Activated B cell treated with CpG ODN at 0.5 μM for 24 hours (primary cell): ENCODE measurements around the gene WNT7B. TPM values are rescaled to one million over a fixed set of nuclear protein-coding genes. Genes with fewer than 3 reads are reported as not detected.

Source experiments
- ATAC-seq: fragments of 200-7000 bp; cut with Tn5 transposase; one replicate; pipeline ENCODE4 v1.10.0; 2021; ENCODE audit warnings: low read depth, mild to moderate bottlenecking, moderate library complexity
- CTCF ChIA-PET: fragments of 350-600 bp; sonication (Branson Sonifier 250); formaldehyde crosslinking; loops from one replicate; lab custom pipeline; 2021; ENCODE audit warnings: antibody characterized with exemption; lab: Charles Lee
- POLR2A ChIA-PET: fragments of 350-600 bp; sonication (Branson Sonifier 250); formaldehyde crosslinking; loops from one replicate; lab custom pipeline; 2021; ENCODE audit warnings: antibody characterized with exemption; lab: Charles Lee
- DNase-seq: peaks from one replicate; pipeline ENCODE4 v3.0.0; 2022
- H3K27ac Mint-ChIP-seq: one replicate; pipeline ENCODE4 v1.8.0; 2020; ENCODE audit warnings: mixed read lengths
- H3K27me3 Mint-ChIP-seq: one replicate; pipeline ENCODE4 v1.8.0; 2021; ENCODE audit warnings: mixed read lengths
- H3K36me3 Mint-ChIP-seq: one replicate; pipeline ENCODE4 v1.8.0; 2021; ENCODE audit warnings: low read depth, mixed read lengths
- H3K4me1 Mint-ChIP-seq: one replicate; pipeline ENCODE4 v1.8.0; 2021; ENCODE audit warnings: mixed read lengths
- H3K4me3 Mint-ChIP-seq: one replicate; pipeline ENCODE4 v1.8.0; 2020; ENCODE audit warnings: mild to moderate bottlenecking, mixed read lengths
- H3K9me3 Mint-ChIP-seq: one replicate; pipeline ENCODE4 v1.8.0; 2020; ENCODE audit warnings: mixed read lengths
- CTCF ChIP-seq: fragments of 200-600 bp; IDR thresholded peaks from one replicate; pipeline ENCODE4 v1.8.0; 2022; ENCODE audit warnings: antibody characterized with exemption, mild to moderate bottlenecking
- intact Hi-C: fragments of 100-400 bp; cut with micrococcal nuclease; formaldehyde crosslinking; loops from one replicate; pipeline ENCODE4 v1.15.1; 2024
- total RNA-seq: library from RNA; stranded (reverse); gene quantifications from 2 replicates; pipeline ENCODE4 v1.2.3, GENCODE V29; 2022

Gene WNT7B
- total RNA-seq, 1 donor from 2014 or later = not detected

GRCh38 chr22:46017166-46017565 is 40.2 kb upstream of the WNT7B start:
- CTCF ChIA-PET = interaction anchor here (1.2 to 2.1 kb wide), 2 partner anchors 10 to 60 kb away, joined by 3 to 17 read pairs; no protein-coding TSS in a partner anchor
- H3K27ac Mint-ChIP-seq = no peak overlapping the region
- ATAC-seq (no peak), DNase-seq (no peak)
- no peak for TF ChIP-seq CTCF
- H3K4me1 Mint-ChIP-seq = peaks cover 7% of the 10 kb centered on the region
- peaks cover 4% of the 10 kb centered on the region for H3K27me3 Mint-ChIP-seq
- POLR2A ChIA-PET = interaction anchor here (0.5 to 0.9 kb wide), 3 partner anchors 18 to 883 kb away, joined by 4 to 5 read pairs (median 5); no protein-coding TSS in a partner anchor
- H3K9me3 Mint-ChIP-seq = no peaks in the 10 kb centered on the region
- H3K4me3 Mint-ChIP-seq = no peak overlapping the region
- intact Hi-C loops = no loop called here
- peaks cover 3% of the 10 kb centered on the region for H3K36me3 Mint-ChIP-seq

- H3K27me3 Mint-ChIP-seq = no peaks in the 10 kb centered on the region
- H3K36me3 Mint-ChIP-seq = peaks cover 3% of the 10 kb centered on the region
- peak overlapping the region; percentile 82 for H3K27ac Mint-ChIP-seq
- DNase-seq (peak; percentile 79), ATAC-seq (peak; percentile 97)
- ChIA-PET CTCF (interaction anchor here (1.0 to 5.0 kb wide), 8 partner anchors 17 to 108 kb away, joined by 3 to 58 read pairs (median 6); no protein-coding TSS in a partner anchor), POLR2A (interaction anchor here (0.6 to 2.9 kb wide), 18 partner anchors 10 to 322 kb away, joined by 3 to 34 read pairs (median 4); partner anchors contain the start of genes CDPF1, GTSE1 and TRMU)
- peaks cover 7% of the 10 kb centered on the region for H3K4me1 Mint-ChIP-seq
- no peak for TF ChIP-seq CTCF
- H3K4me3 Mint-ChIP-seq = peak overlapping the region; percentile 91
- intact Hi-C loops = loop anchor here (1.0 to 5.0 kb wide), 6 partner anchors 17 to 299 kb away; no protein-coding TSS in a partner anchor
- peaks cover 5% of the 10 kb centered on the region for H3K9me3 Mint-ChIP-seq
Observed at GRCh38 chr22:46013460-46014416, 36.8 kb upstream of the WNT7B start.

DNA sequence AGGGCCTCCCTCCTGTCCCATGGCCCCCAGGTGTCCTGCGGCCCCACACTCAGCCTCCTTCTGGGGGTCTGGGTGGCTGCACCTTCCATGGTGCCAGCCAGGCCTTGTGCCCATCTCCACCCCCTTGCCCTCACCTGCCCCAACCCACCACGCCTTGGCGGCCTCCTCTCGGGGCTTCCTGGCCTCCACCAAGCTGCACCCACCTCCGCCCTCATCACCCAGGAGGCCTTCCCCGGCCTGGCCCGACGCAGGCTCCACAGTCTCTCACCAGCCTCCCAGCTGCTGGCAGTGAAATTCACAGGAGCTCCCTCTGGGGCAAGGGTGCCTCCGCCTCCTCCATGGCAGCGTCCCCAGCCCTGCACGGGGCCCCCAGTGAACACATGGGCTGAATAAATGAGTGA is 35.9 kb upstream of the WNT7B start:
- H3K9me3 Mint-ChIP-seq = peaks cover 5% of the 10 kb centered on the region
- H3K27me3 Mint-ChIP-seq = no peaks in the 10 kb centered on the region
- DNase-seq (no peak), ATAC-seq (no peak)
- TF ChIP-seq CTCF = no peak
- peaks cover 7% of the 10 kb centered on the region for H3K4me1 Mint-ChIP-seq
- H3K4me3 Mint-ChIP-seq = peak overlapping the region; percentile 91
- H3K36me3 Mint-ChIP-seq = peaks cover 3% of the 10 kb centered on the region
- H3K27ac Mint-ChIP-seq = peak overlapping the region; percentile 82
- POLR2A ChIA-PET = interaction anchor here (0.6 to 2.9 kb wide), 14 partner anchors 10 to 323 kb away, joined by 3 to 34 read pairs (median 5); partner anchors contain the start of genes CDPF1, GTSE1 and TRMU
- intact Hi-C loops = loop anchor here (1.0 to 5.0 kb wide), 6 partner anchors 17 to 299 kb away; no protein-coding TSS in a partner anchor
- CTCF ChIA-PET = interaction anchor here (1.0 to 5.0 kb wide), 7 partner anchors 17 to 109 kb away, joined by 3 to 58 read pairs (median 7); no protein-coding TSS in a partner anchor

DNA sequence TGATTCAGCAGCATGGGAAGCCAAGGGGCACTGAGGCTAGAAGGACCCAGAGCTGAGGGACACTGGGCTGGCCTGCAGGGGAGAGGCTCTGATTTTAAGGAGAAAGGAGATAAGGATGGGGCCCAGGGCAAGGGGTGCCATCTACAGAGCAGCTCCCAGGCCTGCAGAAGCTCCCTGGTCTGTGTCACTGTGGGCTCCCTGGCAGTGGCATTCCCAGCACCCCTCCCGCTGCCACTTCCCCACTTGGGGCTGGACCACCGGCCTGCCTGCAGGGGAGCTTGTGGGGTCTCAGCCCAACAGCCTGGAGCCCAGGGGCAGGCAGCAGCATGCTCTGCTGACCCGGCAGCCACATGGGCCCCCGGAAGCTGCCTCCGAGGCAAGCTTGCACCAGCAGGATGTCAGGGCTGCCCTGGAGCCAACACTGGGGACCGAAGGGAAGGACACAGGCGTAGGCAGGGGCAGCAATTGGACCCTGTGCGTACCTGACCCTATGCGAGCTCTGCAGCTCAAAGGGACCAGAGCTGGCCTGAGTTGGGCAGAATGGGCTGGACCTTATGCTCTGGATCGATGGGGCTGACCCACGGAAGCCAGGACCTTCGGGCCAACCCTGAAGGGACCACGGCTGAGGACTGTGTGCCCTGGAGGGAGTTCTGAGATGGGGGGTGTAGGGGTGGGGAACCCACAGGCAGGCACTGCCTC is 35.4 kb upstream of the WNT7B start:
- ATAC-seq (no peak), DNase-seq (no peak)
- H3K36me3 Mint-ChIP-seq = peaks cover 3% of the 10 kb centered on the region
- H3K27me3 Mint-ChIP-seq = no peaks in the 10 kb centered on the region
- POLR2A ChIA-PET = interaction anchor here (0.5 to 2.9 kb wide), 8 partner anchors 9 to 274 kb away, joined by 3 to 34 read pairs (median 10); no protein-coding TSS in a partner anchor
- TF ChIP-seq CTCF = no peak
- intact Hi-C loops = loop anchor here (5.0 kb wide), 2 partner anchors 40 to 300 kb away; no protein-coding TSS in a partner anchor
- peaks cover 7% of the 10 kb centered on the region for H3K4me1 Mint-ChIP-seq
- CTCF ChIA-PET = interaction anchor here (1.0 to 5.0 kb wide), 8 partner anchors 16 to 103 kb away, joined by 3 to 58 read pairs (median 8); no protein-coding TSS in a partner anchor
- no peak overlapping the region for H3K27ac Mint-ChIP-seq
- H3K9me3 Mint-ChIP-seq = peaks cover 5% of the 10 kb centered on the region
- H3K4me3 Mint-ChIP-seq = no peak overlapping the region
